ENCODE data around the gene CCL11.

CCL11 gene

GRCh38 chr17:34257986-34258326 lies 27.6 kb upstream of the CCL11 start:
- DNase-seq, result no peak

GRCh38 chr17:34259146-34259545 lies 26.4 kb upstream of the CCL11 start:
- no peak for DNase-seq

- no peak for DNase-seq
These were observed 24.7 kb upstream of the CCL11 start for GRCh38 chr17:34260861-34261260.

- no peak for DNase-seq
These were observed 23.8 kb upstream of the CCL11 start for GRCh38 chr17:34261568-34262337.

GRCh38 chr17:34265711-34266110 lies 19.8 kb upstream of the CCL11 start:
- DNase-seq, result no peak

GRCh38 chr17:34269969-34270368 lies 15.6 kb upstream of the CCL11 start, which contains the start of gene CCL7:
TSS of gene CCL7 (plus strand) at chr17:34270221. CDS start at chr17:34270291, 70 bp downstream.
- no peak for DNase-seq

- no peak for DNase-seq
These were observed 9.7 kb upstream of the CCL11 start for GRCh38 chr17:34275881-34276280.

GRCh38 chr17:34276826-34277225 lies 8.7 kb upstream of the CCL11 start:
- DNase-seq, result no peak

- no peak for DNase-seq
These were observed 2.0 kb upstream of the CCL11 start for GRCh38 chr17:34283571-34283970.

- DNase-seq, result no peak
These were observed 2.3 kb downstream of the CCL11 start for GRCh38 chr17:34287875-34288274.

GRCh38 chr17:34290586-34290985 lies 5.0 kb downstream of the CCL11 start:
- no peak for DNase-seq

- no peak for DNase-seq
These were observed 6.3 kb downstream of the CCL11 start for GRCh38 chr17:34291721-34292348.

GRCh38 chr17:34299027-34299426 lies 13.5 kb downstream of the CCL11 start:
- DNase-seq, result no peak

GRCh38 chr17:34299956-34300577 lies 14.5 kb downstream of the CCL11 start:
- DNase-seq, result no peak

GRCh38 chr17:34300652-34301370 lies 15.3 kb downstream of the CCL11 start:
- no peak for DNase-seq

- no peak for DNase-seq
These were observed 16.4 kb downstream of the CCL11 start for GRCh38 chr17:34301986-34302385.

- DNase-seq, result no peak
These were observed 17.1 kb downstream of the CCL11 start for GRCh38 chr17:34302636-34303035.

GRCh38 chr17:34303606-34304005 lies 18.1 kb downstream of the CCL11 start:
- DNase-seq, result no peak

GRCh38 chr17:34305061-34305460 lies 19.5 kb downstream of the CCL11 start:
- DNase-seq, result no peak

- DNase-seq, result no peak
These were observed 20.1 kb downstream of the CCL11 start for GRCh38 chr17:34305606-34306005.

GRCh38 chr17:34306466-34306865 lies 20.9 kb downstream of the CCL11 start:
- DNase-seq, result no peak

GRCh38 chr17:34307110-34307509 lies 21.6 kb downstream of the CCL11 start:
- no peak for DNase-seq

GRCh38 chr17:34308371-34308770 lies 22.8 kb downstream of the CCL11 start:
- no peak for DNase-seq
